ENCODE data around the gene ETV3. TPM values are rescaled to one million over a fixed set of nuclear protein-coding genes. Genes with fewer than 3 reads are reported as not detected.

ETV3 gene
- total and polyA plus RNA-seq, 3 donors from 2014 or later, result 22.2 to 29.1 (median 28.0) TPM

DNA sequence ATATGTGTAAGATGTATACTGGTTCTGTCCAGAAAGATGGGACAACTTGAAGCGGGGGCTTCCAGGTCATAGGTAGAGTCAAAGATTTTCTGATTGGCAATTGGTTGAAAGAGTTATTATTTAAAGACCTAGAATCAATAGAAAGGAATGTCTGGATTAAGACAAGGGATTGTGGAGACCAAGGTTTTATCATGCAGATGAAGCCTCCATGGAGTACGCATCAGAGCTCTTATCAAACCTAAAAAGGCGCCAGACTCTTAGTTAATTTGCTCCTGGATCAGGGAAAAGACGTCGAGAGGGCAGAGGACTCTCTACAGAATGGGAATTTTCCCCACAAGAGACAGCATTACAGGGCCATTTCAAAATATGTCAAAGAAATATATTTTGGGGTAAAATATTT is 23.7 kb upstream of the ETV3 start:
- DNase-seq, result no peak
- Histone ChIP-seq H3K27ac (no peak overlapping the region), H3K36me3 (ENCODE audit: low read depth, missing control alignments) (no peaks in the 10 kb centered on the region), H3K27me3 (no peaks in the 10 kb centered on the region), H3K4me1 (peaks cover 4% of the 10 kb centered on the region), H3K9me3 (no peaks in the 10 kb centered on the region), H3K4me3 (no peak overlapping the region)
- no peak for TF ChIP-seq POLR2A (IDR thresholded peaks at IDR 0.05)
- TF ChIP-seq, protein P1, sequence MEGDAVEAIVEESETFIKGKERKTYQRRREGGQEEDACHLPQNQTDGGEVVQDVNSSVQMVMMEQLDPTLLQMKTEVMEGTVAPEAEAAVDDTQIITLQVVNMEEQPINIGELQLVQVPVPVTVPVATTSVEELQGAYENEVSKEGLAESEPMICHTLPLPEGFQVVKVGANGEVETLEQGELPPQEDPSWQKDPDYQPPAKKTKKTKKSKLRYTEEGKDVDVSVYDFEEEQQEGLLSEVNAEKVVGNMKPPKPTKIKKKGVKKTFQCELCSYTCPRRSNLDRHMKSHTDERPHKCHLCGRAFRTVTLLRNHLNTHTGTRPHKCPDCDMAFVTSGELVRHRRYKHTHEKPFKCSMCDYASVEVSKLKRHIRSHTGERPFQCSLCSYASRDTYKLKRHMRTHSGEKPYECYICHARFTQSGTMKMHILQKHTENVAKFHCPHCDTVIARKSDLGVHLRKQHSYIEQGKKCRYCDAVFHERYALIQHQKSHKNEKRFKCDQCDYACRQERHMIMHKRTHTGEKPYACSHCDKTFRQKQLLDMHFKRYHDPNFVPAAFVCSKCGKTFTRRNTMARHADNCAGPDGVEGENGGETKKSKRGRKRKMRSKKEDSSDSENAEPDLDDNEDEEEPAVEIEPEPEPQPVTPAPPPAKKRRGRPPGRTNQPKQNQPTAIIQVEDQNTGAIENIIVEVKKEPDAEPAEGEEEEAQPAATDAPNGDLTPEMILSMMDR (IDR thresholded peaks at IDR 0.05), result no peak
- 85 to 91% methylated on average over 5 of the region's 5 CpGs for WGBS, 2 donors
- intact Hi-C loops (cut with DNase I; ENCODE audit: low total_unique reads), result no loop called here

DNA sequence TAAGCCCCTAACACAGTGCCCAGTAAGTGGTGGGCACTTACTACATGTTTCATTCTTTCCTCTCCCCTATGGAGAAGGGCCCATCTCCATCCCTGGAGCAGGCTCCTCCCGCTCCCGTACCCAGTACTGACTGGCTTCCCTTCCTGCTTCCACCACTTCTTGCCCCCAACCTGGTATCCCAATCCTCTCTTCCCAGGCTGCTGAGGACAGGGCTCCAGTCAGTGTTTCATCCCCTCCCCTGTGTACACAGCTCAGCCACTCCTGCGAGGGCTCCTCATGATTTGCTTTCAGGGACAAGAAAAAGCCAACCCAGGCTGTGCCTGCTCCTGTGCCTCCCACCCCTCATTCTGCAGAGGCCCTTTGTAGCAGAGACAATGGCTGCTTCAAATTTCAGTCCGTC is 20.8 kb upstream of the ETV3 start:
- intact Hi-C loops (cut with DNase I; ENCODE audit: low total_unique reads), result loop anchor here (5.0 kb wide), 1 partner anchor 67 kb away; no protein-coding TSS in a partner anchor
- Histone ChIP-seq H3K4me1 (peaks cover 27% of the 10 kb centered on the region), H3K27me3 (no peaks in the 10 kb centered on the region), H3K4me3 (no peak overlapping the region), H3K27ac (no peak overlapping the region), H3K9me3 (no peaks in the 10 kb centered on the region), H3K36me3 (ENCODE audit: low read depth, missing control alignments) (no peaks in the 10 kb centered on the region)
- no peak for DNase-seq
- TF ChIP-seq, protein P1 (IDR thresholded peaks at IDR 0.05), result no peak
- TF ChIP-seq POLR2A (IDR thresholded peaks at IDR 0.05), result no peak
- WGBS, 2 donors, result 86 to 90% methylated on average over 4 of the region's 4 CpGs

DNA sequence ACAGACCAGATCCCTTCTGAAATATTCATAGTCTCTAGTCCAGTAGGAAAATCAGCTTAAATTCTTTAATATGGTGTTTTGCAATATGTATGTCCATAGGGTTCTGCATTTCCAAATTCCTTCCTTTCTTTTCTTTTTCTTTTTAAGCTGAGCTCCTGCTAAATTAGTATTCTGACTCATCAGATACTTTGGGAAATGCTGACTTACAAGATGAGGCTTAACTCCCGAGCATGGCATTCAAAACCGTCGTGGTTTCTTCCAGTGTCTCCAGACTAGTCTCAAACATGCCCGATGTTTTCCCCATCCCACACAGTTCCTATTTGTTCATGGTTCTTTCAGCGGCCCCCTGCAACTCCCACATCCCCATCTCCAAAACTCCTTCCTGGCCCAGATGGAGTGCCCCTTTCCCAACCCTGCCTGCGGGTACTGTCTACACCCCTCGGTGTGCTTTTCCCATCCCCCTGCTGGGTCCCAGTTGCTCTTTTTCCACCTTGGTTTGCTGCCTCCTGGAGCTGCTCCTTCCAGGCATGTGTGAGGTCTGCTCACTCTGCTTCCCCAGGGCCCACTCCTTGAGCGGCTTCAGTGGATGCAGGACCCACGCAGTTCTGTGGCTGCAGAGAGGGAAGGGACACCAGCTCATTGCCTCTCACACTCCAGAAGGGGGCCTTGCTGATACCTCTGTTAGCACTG is 19.5 kb upstream of the ETV3 start:
- no peak overlapping the region for H3K4me3 ChIP-seq
- WGBS, 2 donors, result 70 to 74% methylated on average over 8 to 9 of the region's 9 CpGs
- peaks cover 25% of the 10 kb centered on the region for H3K4me1 ChIP-seq
- H3K27ac ChIP-seq, result no peak overlapping the region
- intact Hi-C loops (cut with DNase I; ENCODE audit: low total_unique reads), result loop anchor here (5.0 kb wide), 1 partner anchor 65 kb away; no protein-coding TSS in a partner anchor
- no peaks in the 10 kb centered on the region for H3K9me3 ChIP-seq
- no peaks in the 10 kb centered on the region for H3K36me3 ChIP-seq (ENCODE audit: low read depth, missing control alignments)
- TF ChIP-seq, protein P1 (IDR thresholded peaks at IDR 0.05), result no peak
- no peaks in the 10 kb centered on the region for H3K27me3 ChIP-seq
- DNase-seq, result no peak

DNA sequence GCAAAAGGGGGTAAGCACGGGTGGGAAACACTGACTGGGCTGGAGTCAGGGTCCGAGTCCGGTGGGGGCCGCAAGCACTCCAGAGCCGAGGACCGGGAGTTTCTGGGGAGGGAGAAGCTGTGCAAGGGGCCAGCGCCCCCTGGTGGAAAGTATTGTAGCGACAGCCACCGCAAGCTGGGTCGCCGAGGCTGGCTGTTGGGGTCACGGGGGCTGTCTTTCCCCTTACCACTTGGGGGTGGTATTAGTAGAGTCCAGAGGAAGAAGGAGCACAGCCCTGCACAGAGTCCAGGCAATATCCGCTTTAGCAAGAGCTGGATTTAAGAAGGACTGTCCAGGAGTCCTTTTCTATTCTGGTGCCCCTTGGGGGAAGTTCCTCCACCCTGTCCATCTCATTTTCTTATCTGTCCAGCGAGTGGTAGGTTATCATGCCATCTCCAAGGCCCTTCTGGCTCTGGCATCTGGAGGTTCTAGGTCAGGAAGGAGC is 17.9 kb upstream of the ETV3 start:
- intact Hi-C loops (cut with DNase I; ENCODE audit: low total_unique reads), result loop anchor here (5.0 kb wide), 1 partner anchor 64 kb away; no protein-coding TSS in a partner anchor
- TF ChIP-seq, protein P1 (IDR thresholded peaks at IDR 0.05), result peak; percentile 96 to 99 (median 97)
- no peak for TF ChIP-seq POLR2A (IDR thresholded peaks at IDR 0.05)
- H3K4me3 ChIP-seq, result peak overlapping the region; percentile 24 to 48
- H3K9me3 ChIP-seq, result no peaks in the 10 kb centered on the region
- no peak overlapping the region for H3K27ac ChIP-seq
- DNase-seq, result peak; percentile 89
- no peaks in the 10 kb centered on the region for H3K36me3 ChIP-seq (ENCODE audit: low read depth, missing control alignments)
- H3K4me1 ChIP-seq, result peaks cover 25% of the 10 kb centered on the region
- WGBS, 2 donors, result 3 to 6% methylated on average over 14 of the region's 14 CpGs
- no peaks in the 10 kb centered on the region for H3K27me3 ChIP-seq
